HCT116 (cell line): ENCODE results near the gene SMIM10L2A. TPM values are rescaled to one million over a fixed set of nuclear protein-coding genes. Genes with fewer than 3 reads are reported as not detected.
"Not testable (repeated sequence)": the region's sequence is repeated elsewhere in the genome, so short reads cannot be mapped to it uniquely, and the experiment has no call there.

Source experiments
- ATAC-seq: fragments of 200-7000 bp; cut with Tn5 transposase; 2 replicates; pipeline ENCODE4 v1.9.1; 2020; ENCODE audit warnings: mild to moderate bottlenecking, moderate library complexity
- BruUV-seq: library from RNA; stranded (reverse); fragments of 400-500 nt; replicated peaks from 2 replicates; lab custom pipeline; 2021; lab: Mats Ljungman, UMichigan
- CTCF ChIA-PET: fragments of 300-600 bp; sonication (Branson Sonifier 250); formaldehyde crosslinking; loops from one replicate; lab custom pipeline; 2021; ENCODE audit warnings: antibody characterized with exemption; lab: Charles Lee
- POLR2A ChIA-PET: fragments of 300-600, 350-600 bp; sonication (Branson Sonifier 250); formaldehyde crosslinking; loops from one replicate; lab custom pipeline; 2021; ENCODE audit warnings: antibody characterized with exemption; lab: Charles Lee
- RAD21 ChIA-PET, 2 experiments: fragments of 300-600 bp; sonication (Branson Sonifier 250); formaldehyde crosslinking; loops; one replicate each; lab custom pipeline; 2023; ENCODE audit warnings: low total read pairs in 2 of 2; ENCODE audit not compliant: uncharacterized antibody in 2 of 2, unreplicated experiment in 2 of 2, low non-redundant PET in 1 of 2; lab: Charles Lee
- DNase-seq: peaks from one replicate; pipeline ENCODE4 v3.0.0-alpha.2; 2010; ENCODE audit warnings: low read depth, low spot score
- H2AFZ ChIP-seq: fragments of 200-600 bp; shearing (Covaris generic), sonication (generic); 2 replicates; pipeline ENCODE4 v1.6.1; 2017; ENCODE audit warnings: low read depth, mixed run types, mixed read lengths, antibody characterized with exemption, low read length; ENCODE audit not compliant: poor library complexity, severe bottlenecking
- H3K27ac ChIP-seq: 2 replicates; pipeline ENCODE4 v1.5.1; 2012; ENCODE audit warnings: low read depth, low read length
- H3K27me3 ChIP-seq: fragments of 200-600 bp; sonication (generic); 2 replicates; pipeline ENCODE4 v1.6.1; 2016; ENCODE audit warnings: mixed run types, low read length, mixed read lengths; ENCODE audit not compliant: insufficient read depth
- H3K36me3 ChIP-seq, 2 experiments: fragments of 200-500 bp in 1 of 2; fragments of 200-600 bp in 1 of 2; sonication (Bioruptor generic) in 1 of 2; sonication (generic) in 1 of 2; 2 replicates each; pipeline versions ENCODE4 v1.5.1 to v1.6.1; 2014 to 2016; ENCODE audit warnings: low read length in 2 of 2, inconsistent platforms in 1 of 2, mixed read lengths in 1 of 2, mixed run types in 1 of 2; ENCODE audit not compliant: insufficient read depth in 2 of 2, control insufficient read depth in 1 of 2
- H3K4me1 ChIP-seq, 2 experiments: fragments of 200-600 bp in 1 of 2; sonication (generic) in 1 of 2; 2 replicates each; pipeline versions ENCODE4 v1.5.1 to v1.6.1; 2012 to 2017; ENCODE audit warnings: low read length in 2 of 2, inconsistent platforms in 1 of 2, mild to moderate bottlenecking in 1 of 2, mixed read lengths in 1 of 2, mixed run types in 1 of 2, moderate library complexity in 1 of 2; ENCODE audit not compliant: insufficient read depth in 2 of 2, control insufficient read depth in 1 of 2
- H3K4me2 ChIP-seq: fragments of 200-600 bp; sonication (generic); 2 replicates; pipeline ENCODE4 v1.6.1; 2017; ENCODE audit warnings: mixed run types, low read length, mixed read lengths
- H3K4me3 ChIP-seq, 2 experiments: fragments of 200-600 bp in 1 of 2; sonication (generic) in 1 of 2; replicated peaks in 1 of 2; 2 replicates each; pipeline ENCODE4 v1.5.1; 2011 to 2016; ENCODE audit warnings: low read length in 2 of 2, control low read depth in 1 of 2, low read depth in 1 of 2, mild to moderate bottlenecking in 1 of 2, mixed read lengths in 1 of 2, mixed run types in 1 of 2
- H3K79me2 ChIP-seq: fragments of 200-600 bp; sonication (generic); 2 replicates; pipeline ENCODE4 v1.6.1; 2017; ENCODE audit warnings: mild to moderate bottlenecking, mixed run types, low read length, moderate library complexity, mixed read lengths; ENCODE audit not compliant: insufficient read depth
- H3K9ac ChIP-seq: fragments of 200-600 bp; sonication (generic); 2 replicates; pipeline ENCODE4 v1.6.1; 2016; ENCODE audit warnings: low read length, mixed read lengths
- H3K9me2 ChIP-seq: fragments of 200-600 bp; sonication (generic), shearing (Covaris generic); 2 replicates; pipeline ENCODE4 v1.6.1; 2017; ENCODE audit warnings: mixed run types, mild to moderate bottlenecking, moderate library complexity; ENCODE audit not compliant: insufficient read depth
- H3K9me3 ChIP-seq, 2 experiments: fragments of 200-500 bp in 1 of 2; fragments of 200-600 bp in 1 of 2; sonication (Bioruptor generic) in 1 of 2; sonication (generic) in 1 of 2; 2 replicates each; pipeline ENCODE4 v1.6.1; 2014 to 2017; ENCODE audit warnings: low read length in 2 of 2, mixed read lengths in 2 of 2, inconsistent platforms in 1 of 2, low read depth in 1 of 2, mild to moderate bottlenecking in 1 of 2, mixed run types in 1 of 2, moderate library complexity in 1 of 2; ENCODE audit not compliant: control insufficient read depth in 1 of 2, insufficient read depth in 1 of 2
- H4K20me1 ChIP-seq: fragments of 200-600 bp; sonication (generic), shearing (Covaris generic); 2 replicates; pipeline ENCODE4 v1.6.1; 2017; ENCODE audit warnings: mixed run types, mild to moderate bottlenecking, moderate library complexity; ENCODE audit not compliant: insufficient read depth
- CTCF ChIP-seq, 3 experiments: fragments of 200-600 bp in 1 of 3; sonication (generic) in 1 of 3; IDR thresholded peaks in 2 of 3; conservative IDR thresholded peaks in 1 of 3; 2 replicates each; pipeline ENCODE4 v1.5.1; 2012 to 2017; ENCODE audit warnings: low read depth in 2 of 3, low read length in 2 of 3, antibody characterized with exemption in 1 of 3, borderline replicate concordance in 1 of 3, control low read depth in 1 of 3, mild to moderate bottlenecking in 1 of 3, mixed read lengths in 1 of 3, mixed run types in 1 of 3, moderate library complexity in 1 of 3; ENCODE audit not compliant: insufficient read depth in 1 of 3
- EZH2 ChIP-seq: fragments of 200-600 bp; sonication (generic); IDR thresholded peaks from 2 replicates; pipeline ENCODE4 v1.6.1; 2017; ENCODE audit warnings: antibody characterized with exemption, mixed run types
- POLR2AphosphoS5 ChIP-seq: IDR thresholded peaks from 2 replicates; pipeline ENCODE4 v1.6.1; 2011; ENCODE audit warnings: mild to moderate bottlenecking, low read depth, low read length, moderate library complexity
- SP1 ChIP-seq: IDR thresholded peaks from 2 replicates; pipeline ENCODE4 v1.6.1; 2012; ENCODE audit warnings: low read depth
- SRF ChIP-seq: IDR thresholded peaks from 2 replicates; pipeline ENCODE4 v1.6.1; 2012; ENCODE audit warnings: low read depth
- TCF7L2 ChIP-seq: IDR thresholded peaks from 2 replicates; pipeline ENCODE4 v1.7.0; 2011; ENCODE audit warnings: borderline replicate concordance, inconsistent platforms; ENCODE audit not compliant: insufficient read depth, insufficient read length; ENCODE audit errors: extremely low read depth
- YY1 ChIP-seq: IDR thresholded peaks from 2 replicates; pipeline ENCODE4 v1.6.1; 2011; ENCODE audit warnings: low read length, low read depth, moderate library complexity, mild to moderate bottlenecking; ENCODE audit not compliant: insufficient replicate concordance; ENCODE audit errors: extremely low read depth
- ZNF274 ChIP-seq: fragments of 200-500 bp; sonication (Bioruptor generic); IDR thresholded peaks from 2 replicates; pipeline ENCODE4 v1.6.1; 2014; ENCODE audit warnings: mild to moderate bottlenecking, low read depth, low read length, inconsistent platforms
- intact Hi-C: fragments of 100-400 bp; cut with micrococcal nuclease; formaldehyde crosslinking; loops from 2 replicates; pipeline ENCODE4 v1.10.0; 2022
- total RNA-seq: library from RNA; stranded (reverse); gene quantifications from one replicate; pipeline ENCODE4 v1.2.1, GENCODE V29; 2021; ENCODE audit not compliant: unreplicated experiment
- TF ChIP-seq, protein P1 (sequence below): IDR thresholded peaks from 2 replicates; pipeline ENCODE4 v1.6.1; 2011; ENCODE audit warnings: mild to moderate bottlenecking, low read length, moderate library complexity; ENCODE audit not compliant: insufficient replicate concordance; ENCODE audit errors: extremely low read depth

Gene SMIM10L2A
- total RNA-seq, 1 experiment from 2014 or later = 1.5 TPM

GRCh38 chrX:135454816-135455215 lies 33.1 kb downstream of the SMIM10L2A start:
- no peak for ATAC-seq
- RAD21 ChIA-PET = no interaction called here

GRCh38 chrX:135461756-135462155 lies 40.0 kb downstream of the SMIM10L2A start:
- H3K4me2 ChIP-seq, H3K9me2 ChIP-seq, H3K27me3 ChIP-seq, H3K4me3 ChIP-seq, POLR2A ChIA-PET, BruUV-seq, H3K79me2 ChIP-seq, H3K9me3 ChIP-seq, intact Hi-C loops, CTCF ChIA-PET, H3K9ac ChIP-seq, H3K4me1 ChIP-seq, H2AFZ ChIP-seq, H4K20me1 ChIP-seq, H3K27ac ChIP-seq, ATAC-seq, H3K36me3 ChIP-seq, RAD21 ChIA-PET, DNase-seq: not testable (repeated sequence)

More at GRCh38 chrX:135454816-135455215, 33.1 kb downstream of the SMIM10L2A start:
- Histone ChIP-seq H3K4me1 (no peaks in the 10 kb centered on the region), H3K27ac (no peak overlapping the region), H3K4me3 (no peak overlapping the region), H3K27me3 (no peaks in the 10 kb centered on the region), H3K36me3 (no peaks in the 10 kb centered on the region), H3K79me2 (no peaks in the 10 kb centered on the region), H2AFZ (no peak overlapping the region), H3K9me3 (no peaks in the 10 kb centered on the region), H3K4me2 (no peak overlapping the region), H3K9ac (no peak overlapping the region), H3K9me2 (no peaks in the 10 kb centered on the region), H4K20me1 (no peaks in the 10 kb centered on the region)
- TF ChIP-seq TCF7L2 (no peak), POLR2AphosphoS5 (no peak), EZH2 (no peak), ZNF274 (no peak), YY1 (no peak), SP1 (no peak), CTCF (IDR thresholded peaks at IDR 0.05 in 2 of 3, conservative IDR thresholded peaks at IDR 0.05 in 1 of 3; ENCODE audit: borderline replicate concordance in 1 of 3, insufficient read depth in 1 of 3, low read depth in 2 of 3, low read length in 2 of 3) (no peak), SRF (no peak)
- TF ChIP-seq, protein P1, sequence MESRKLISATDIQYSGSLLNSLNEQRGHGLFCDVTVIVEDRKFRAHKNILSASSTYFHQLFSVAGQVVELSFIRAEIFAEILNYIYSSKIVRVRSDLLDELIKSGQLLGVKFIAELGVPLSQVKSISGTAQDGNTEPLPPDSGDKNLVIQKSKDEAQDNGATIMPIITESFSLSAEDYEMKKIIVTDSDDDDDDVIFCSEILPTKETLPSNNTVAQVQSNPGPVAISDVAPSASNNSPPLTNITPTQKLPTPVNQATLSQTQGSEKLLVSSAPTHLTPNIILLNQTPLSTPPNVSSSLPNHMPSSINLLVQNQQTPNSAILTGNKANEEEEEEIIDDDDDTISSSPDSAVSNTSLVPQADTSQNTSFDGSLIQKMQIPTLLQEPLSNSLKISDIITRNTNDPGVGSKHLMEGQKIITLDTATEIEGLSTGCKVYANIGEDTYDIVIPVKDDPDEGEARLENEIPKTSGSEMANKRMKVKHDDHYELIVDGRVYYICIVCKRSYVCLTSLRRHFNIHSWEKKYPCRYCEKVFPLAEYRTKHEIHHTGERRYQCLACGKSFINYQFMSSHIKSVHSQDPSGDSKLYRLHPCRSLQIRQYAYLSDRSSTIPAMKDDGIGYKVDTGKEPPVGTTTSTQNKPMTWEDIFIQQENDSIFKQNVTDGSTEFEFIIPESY = no peak
- BruUV-seq = no TSS peak
- intact Hi-C loops = no loop called here
- CTCF ChIA-PET = interaction anchor here (1.4 kb wide), 1 partner anchor 9 kb away, joined by 4 read pairs; no protein-coding TSS in a partner anchor
- DNase-seq = no peak
- POLR2A ChIA-PET = no interaction called here
